Upper lobe of left lung (tissue), 4 donors: ENCODE measurements around the gene HSD17B11.

Source experiments
- POLR2A ChIP-seq, 4 donors: fragments of 450-650 bp; IDR thresholded peaks; one replicate each; pipeline ENCODE4 v1.5.1; 2016 to 2017; ENCODE audit warnings: antibody characterized with exemption in 4 of 4, mild to moderate bottlenecking in 2 of 4
- TF ChIP-seq, protein P1 (sequence below), 6 experiments: fragments of 450-650 bp in 4 of 6; fragments of 200-600 bp in 2 of 6; sonication (generic) in 2 of 6; IDR thresholded peaks; one replicate each; pipeline ENCODE4 v1.5.1; 2016 to 2019; ENCODE audit warnings: antibody characterized with exemption in 6 of 6

DNA sequence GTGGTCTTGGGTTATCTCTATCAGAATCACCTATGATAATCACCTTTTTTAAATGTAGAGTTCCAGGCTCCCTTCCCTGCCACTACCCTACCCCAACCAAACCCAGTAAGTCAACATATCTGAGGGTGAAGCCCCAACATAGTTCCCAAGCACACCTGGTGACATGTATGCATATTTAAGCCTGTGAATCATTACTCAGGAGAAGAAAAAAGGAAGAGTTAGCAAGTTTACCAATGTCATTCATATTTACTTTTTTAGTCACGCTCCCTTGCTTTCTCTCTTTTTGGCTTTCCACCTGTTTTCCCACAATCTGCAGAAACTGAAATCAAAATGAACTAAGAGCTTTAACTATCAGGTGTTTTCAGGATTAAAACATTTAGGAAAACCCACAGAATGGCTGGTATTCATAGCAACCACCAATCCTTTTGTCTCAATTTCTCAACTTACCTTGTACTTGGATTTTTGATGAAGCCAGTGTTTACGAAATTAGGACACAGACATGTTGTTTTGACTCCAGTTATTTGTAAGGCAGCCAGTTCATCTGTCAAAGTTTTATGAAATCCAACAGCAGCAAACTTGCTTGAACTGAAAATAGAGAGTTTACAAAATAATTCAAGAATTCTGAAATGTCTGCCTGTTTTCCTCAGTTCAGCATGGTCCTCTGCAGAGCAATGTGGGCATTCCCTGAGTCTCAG is 34.0 kb downstream of the HSD17B11 start:
- TF ChIP-seq, protein P1, sequence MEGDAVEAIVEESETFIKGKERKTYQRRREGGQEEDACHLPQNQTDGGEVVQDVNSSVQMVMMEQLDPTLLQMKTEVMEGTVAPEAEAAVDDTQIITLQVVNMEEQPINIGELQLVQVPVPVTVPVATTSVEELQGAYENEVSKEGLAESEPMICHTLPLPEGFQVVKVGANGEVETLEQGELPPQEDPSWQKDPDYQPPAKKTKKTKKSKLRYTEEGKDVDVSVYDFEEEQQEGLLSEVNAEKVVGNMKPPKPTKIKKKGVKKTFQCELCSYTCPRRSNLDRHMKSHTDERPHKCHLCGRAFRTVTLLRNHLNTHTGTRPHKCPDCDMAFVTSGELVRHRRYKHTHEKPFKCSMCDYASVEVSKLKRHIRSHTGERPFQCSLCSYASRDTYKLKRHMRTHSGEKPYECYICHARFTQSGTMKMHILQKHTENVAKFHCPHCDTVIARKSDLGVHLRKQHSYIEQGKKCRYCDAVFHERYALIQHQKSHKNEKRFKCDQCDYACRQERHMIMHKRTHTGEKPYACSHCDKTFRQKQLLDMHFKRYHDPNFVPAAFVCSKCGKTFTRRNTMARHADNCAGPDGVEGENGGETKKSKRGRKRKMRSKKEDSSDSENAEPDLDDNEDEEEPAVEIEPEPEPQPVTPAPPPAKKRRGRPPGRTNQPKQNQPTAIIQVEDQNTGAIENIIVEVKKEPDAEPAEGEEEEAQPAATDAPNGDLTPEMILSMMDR (IDR thresholded peaks at IDR 0.05): no peak
- no peak for TF ChIP-seq POLR2A (IDR thresholded peaks at IDR 0.05)
